AG04450 (cell line): ENCODE data around the gene CEBPB. TPM values are rescaled to one million over a fixed set of nuclear protein-coding genes. Genes with fewer than 3 reads are reported as not detected.

Source experiments
- CTCF ChIA-PET: fragments of 300-600, 350-600 bp; formaldehyde crosslinking; extraction: SDS; loops from one replicate; lab custom pipeline; 2022; ENCODE audit warnings: antibody characterized with exemption, inconsistent platforms; lab: Charles Lee
- POLR2A ChIA-PET: fragments of 350-600 bp; formaldehyde crosslinking; extraction: SDS; loops from one replicate; lab custom pipeline; 2021; ENCODE audit warnings: antibody characterized with exemption, inconsistent platforms; lab: Yijun Ruan, JAX
- DNase-seq: peaks from one replicate; pipeline ENCODE4 v3.0.0-alpha.2; 2011; ENCODE audit warnings: low read depth, low spot score
- H3K27ac ChIP-seq: one replicate; pipeline ENCODE4 v1.5.1; 2012; ENCODE audit warnings: low read depth, low read length, control low read depth
- H3K27me3 ChIP-seq: one replicate; pipeline ENCODE4 v1.6.0; 2012; ENCODE audit warnings: low read length; ENCODE audit not compliant: control insufficient read depth, insufficient read depth
- H3K4me3 ChIP-seq: 2 replicates; pipeline ENCODE4 v1.5.1; 2011; ENCODE audit warnings: mild to moderate bottlenecking, low read depth, low read length, control low read depth
- H3K9me3 ChIP-seq: 2 replicates; pipeline ENCODE4 v1.5.1; 2012; ENCODE audit warnings: low read length; ENCODE audit not compliant: control insufficient read depth, insufficient read depth
- polyA plus RNA-seq: library from polyadenylated mRNA; depleted of rRNA; stranded (reverse); fragments of >200 nt; gene quantifications from 2 replicates; pipeline ENCODE4 v1.2.3, GENCODE V29; 2011
- TF ChIP-seq, protein P1 (sequence below): IDR thresholded peaks from 2 replicates; pipeline ENCODE4 v1.5.1; 2011; ENCODE audit warnings: low read depth, low read length, control low read depth, inconsistent platforms

The CEBPB gene
- polyA plus RNA-seq, 1 experiment: 19.1 TPM

- DNase-seq: no peak
- Histone ChIP-seq H3K9me3 (peaks cover 10% of the 10 kb centered on the region), H3K27me3 (no peaks in the 10 kb centered on the region), H3K4me3 (no peak overlapping the region), H3K27ac (no peak overlapping the region)
- POLR2A ChIA-PET: interaction anchor here (0.5 kb wide), 1 partner anchor 82 kb away, joined by 3 read pairs; no protein-coding TSS in a partner anchor
- TF ChIP-seq, protein P1, sequence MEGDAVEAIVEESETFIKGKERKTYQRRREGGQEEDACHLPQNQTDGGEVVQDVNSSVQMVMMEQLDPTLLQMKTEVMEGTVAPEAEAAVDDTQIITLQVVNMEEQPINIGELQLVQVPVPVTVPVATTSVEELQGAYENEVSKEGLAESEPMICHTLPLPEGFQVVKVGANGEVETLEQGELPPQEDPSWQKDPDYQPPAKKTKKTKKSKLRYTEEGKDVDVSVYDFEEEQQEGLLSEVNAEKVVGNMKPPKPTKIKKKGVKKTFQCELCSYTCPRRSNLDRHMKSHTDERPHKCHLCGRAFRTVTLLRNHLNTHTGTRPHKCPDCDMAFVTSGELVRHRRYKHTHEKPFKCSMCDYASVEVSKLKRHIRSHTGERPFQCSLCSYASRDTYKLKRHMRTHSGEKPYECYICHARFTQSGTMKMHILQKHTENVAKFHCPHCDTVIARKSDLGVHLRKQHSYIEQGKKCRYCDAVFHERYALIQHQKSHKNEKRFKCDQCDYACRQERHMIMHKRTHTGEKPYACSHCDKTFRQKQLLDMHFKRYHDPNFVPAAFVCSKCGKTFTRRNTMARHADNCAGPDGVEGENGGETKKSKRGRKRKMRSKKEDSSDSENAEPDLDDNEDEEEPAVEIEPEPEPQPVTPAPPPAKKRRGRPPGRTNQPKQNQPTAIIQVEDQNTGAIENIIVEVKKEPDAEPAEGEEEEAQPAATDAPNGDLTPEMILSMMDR: no peak
- CTCF ChIA-PET: interaction anchor here (1.0 kb wide), 1 partner anchor 43 kb away, joined by 3 read pairs; no protein-coding TSS in a partner anchor
Measured at GRCh38 chr20:50221501-50222308, 31.1 kb downstream of the CEBPB start.

DNA sequence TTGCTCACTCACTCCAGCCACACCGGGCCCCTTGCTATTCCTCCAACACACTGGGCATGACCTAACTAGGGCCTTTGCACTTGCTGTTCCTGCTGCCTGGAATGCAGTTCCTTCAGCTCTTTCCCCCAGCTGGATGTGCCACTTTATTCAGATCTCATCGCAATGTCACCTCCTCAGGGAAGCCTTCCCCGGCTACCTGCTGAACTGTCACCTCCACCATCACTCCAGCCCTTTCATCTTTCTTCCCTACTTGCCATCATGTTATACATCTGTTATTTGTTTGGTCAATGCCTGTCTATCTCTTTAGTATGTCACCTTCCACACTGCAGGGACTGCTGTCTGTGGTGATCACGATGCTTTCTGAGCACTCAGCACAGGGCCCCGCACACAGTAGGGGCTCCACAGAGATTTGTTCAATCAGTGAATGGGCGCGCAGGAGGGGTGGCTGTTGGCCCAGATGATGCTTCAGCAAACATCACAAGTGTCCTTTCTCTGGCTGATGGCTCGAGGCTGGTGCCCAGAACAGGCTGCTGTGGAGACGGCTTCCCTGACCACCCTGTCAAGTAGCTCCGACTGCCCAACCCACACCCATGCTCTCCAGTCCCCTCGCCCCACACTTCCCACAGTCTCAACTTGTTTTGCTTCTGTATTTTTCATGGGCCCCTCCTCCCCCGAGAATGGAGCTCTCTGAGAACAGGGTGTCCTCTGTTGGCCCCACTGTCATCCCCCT lies 31.8 kb downstream of the CEBPB start:
- CTCF ChIA-PET: interaction anchor here (1.0 kb wide), 1 partner anchor 44 kb away, joined by 3 read pairs; no protein-coding TSS in a partner anchor
- H3K27me3 ChIP-seq: no peaks in the 10 kb centered on the region
- peaks cover 10% of the 10 kb centered on the region for H3K9me3 ChIP-seq
- DNase-seq: no peak
- POLR2A ChIA-PET: no interaction called here
- H3K4me3 ChIP-seq: no peak overlapping the region
- TF ChIP-seq, protein P1: no peak
- no peak overlapping the region for H3K27ac ChIP-seq

- CTCF ChIA-PET: interaction anchor here (0.5 kb wide), 1 partner anchor 64 kb away, joined by 4 read pairs; no protein-coding TSS in a partner anchor
- no peak for DNase-seq
Measured at GRCh38 chr20:50223039-50224005, 32.7 kb downstream of the CEBPB start.

GRCh38 chr20:50224052-50224451 lies 33.4 kb downstream of the CEBPB start:
- ChIA-PET POLR2A (interaction anchor here (0.7 to 1.8 kb wide), 8 partner anchors 9 to 85 kb away, joined by 3 to 7 read pairs (median 4); partner anchors contain the start of gene CEBPB), CTCF (interaction anchor here (0.5 kb wide), 1 partner anchor 63 kb away, joined by 4 read pairs; no protein-coding TSS in a partner anchor)
- Histone ChIP-seq H3K27ac (peak overlapping the region; percentile 91), H3K27me3 (no peaks in the 10 kb centered on the region), H3K9me3 (peaks cover 10% of the 10 kb centered on the region), H3K4me3 (no peak overlapping the region)
- TF ChIP-seq, protein P1: no peak
- DNase-seq: no peak

More at GRCh38 chr20:50223039-50224005, 32.7 kb downstream of the CEBPB start:
- Histone ChIP-seq H3K4me3 (no peak overlapping the region), H3K27ac (no peak overlapping the region), H3K9me3 (peaks cover 10% of the 10 kb centered on the region), H3K27me3 (no peaks in the 10 kb centered on the region)
- TF ChIP-seq, protein P1: no peak
- POLR2A ChIA-PET: interaction anchor here (0.9 kb wide), 1 partner anchor 8 kb away, joined by 5 read pairs; no protein-coding TSS in a partner anchor
